SKM-1 (cell line): ENCODE data around the gene URAD.
"Not testable (repeated sequence)": the region's sequence is repeated elsewhere in the genome, so short reads cannot be mapped to it uniquely, and the experiment has no call there.

ENCODE experiments used
- DNase-seq: peaks from one replicate; lab custom pipeline; 2025; ENCODE audit not compliant: unreplicated experiment; lab: John Stamatoyannopoulos, UW

Gene URAD, protein sequence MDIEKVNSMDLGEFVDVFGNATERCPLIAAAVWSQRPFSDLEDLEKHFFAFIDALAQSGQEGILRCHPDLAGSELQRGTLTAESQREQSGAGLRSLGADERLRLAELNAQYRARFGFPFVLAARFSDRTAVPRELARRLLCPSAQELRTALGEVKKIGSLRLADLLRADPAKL

DNA sequence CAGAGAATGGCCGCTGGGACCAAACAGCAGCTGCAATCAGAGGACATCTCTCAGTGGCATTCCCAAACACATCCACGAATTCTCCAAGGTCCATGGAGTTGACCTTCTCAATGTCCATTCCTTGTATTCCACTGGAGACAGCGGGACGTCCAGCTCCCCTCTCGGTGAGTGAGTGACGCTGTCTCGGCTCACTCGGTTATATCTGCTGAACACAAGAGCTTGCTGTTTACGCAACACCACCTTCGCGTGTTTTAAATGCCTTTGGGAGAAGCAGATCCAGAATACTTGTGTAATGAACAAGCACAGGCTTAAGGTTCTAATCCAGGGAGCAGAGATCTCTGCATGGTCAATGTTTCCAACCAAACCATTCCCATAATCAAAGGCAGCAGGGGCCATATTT lies at the start of gene URAD:
TSS of gene URAD (minus strand) at position 174 of the 400 bp plus-strand sequence. CDS start at position 118, 56 bp downstream.
- no peak for DNase-seq

DNA sequence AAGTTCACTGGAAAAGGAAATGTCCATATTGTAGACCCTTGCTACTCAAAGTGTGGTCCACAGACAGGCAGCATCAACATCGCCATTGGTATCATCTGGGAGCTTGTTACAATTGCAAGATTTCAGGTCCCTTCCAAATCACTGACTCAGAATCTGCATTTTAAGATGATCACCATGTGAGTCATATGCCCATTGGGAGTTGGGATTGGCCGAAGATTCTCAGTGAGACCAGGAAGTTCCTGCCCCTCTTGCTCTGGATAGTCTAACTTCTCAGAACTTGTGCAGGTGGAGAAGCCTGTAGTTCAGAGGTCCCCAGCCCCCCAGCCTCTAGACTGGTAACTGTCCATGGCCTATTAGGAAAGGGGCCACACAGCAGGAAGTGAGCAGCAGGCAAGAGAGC lies 48.9 kb upstream of the URAD start:
- DNase-seq, result no peak

DNA sequence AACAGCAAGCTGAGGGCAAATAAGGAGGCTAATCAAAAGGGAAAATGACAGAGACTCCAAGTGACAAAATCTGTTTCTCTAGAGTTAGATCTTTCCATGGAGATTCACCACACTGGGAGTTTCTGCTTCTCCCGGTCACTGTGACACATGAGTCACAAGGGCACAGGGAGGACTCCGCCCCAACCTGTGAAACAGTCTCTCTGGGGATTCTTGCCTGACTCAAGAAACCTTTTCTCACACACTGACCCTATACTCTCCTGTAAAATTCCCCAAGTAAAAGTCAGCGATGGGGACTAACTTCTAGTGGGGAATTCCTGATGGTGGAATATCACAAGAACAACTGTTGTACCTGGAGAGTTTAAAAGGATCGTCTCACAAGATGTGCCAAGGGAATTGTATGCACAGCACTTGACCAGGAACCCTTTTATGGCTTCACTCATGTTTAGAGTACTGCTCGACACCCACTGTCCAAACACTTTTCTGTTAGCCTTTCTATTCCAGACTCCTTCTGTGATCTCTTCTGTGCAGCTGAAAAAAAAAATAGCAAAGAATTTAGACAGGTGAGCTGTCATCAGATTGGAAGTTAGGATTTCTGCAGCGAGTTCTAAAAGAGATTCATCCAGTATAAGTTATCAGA lies 46.8 kb upstream of the URAD start:
- DNase-seq, result no peak

DNA sequence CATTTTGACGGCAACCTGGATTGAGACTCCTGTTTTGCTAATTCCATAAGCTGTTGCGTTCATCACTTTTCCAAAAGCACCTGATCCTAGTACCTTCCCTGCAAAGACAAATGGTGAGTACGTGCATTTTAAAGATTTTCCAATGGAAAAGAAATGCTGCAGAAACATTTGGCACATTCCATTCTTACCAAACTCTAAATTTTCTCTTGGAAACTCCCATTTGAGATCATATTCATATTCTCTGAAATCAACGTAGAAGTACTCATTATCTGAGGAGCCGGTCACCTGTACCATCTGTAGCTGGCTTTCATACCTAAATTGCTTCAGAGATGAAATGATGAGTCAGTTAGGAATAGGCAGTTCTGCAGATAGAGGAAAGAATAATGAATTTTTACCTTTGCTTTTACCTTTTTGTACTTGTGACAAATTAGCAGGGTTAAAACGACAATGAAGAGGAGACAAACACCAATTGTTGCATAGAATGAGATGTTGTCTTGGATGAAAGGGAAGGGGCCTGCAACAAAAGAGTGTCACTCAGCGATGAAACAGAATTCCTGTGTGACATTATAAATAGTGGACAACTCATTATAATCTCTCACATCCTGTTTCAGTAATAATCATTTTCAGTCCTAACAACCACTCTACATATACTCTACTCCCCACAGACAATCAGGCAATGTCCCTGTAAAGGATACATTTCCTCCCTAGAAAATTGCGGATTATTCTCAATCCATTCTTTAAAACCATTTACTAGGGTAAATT lies 45.6 kb upstream of the URAD start:
- DNase-seq, result no peak

DNA sequence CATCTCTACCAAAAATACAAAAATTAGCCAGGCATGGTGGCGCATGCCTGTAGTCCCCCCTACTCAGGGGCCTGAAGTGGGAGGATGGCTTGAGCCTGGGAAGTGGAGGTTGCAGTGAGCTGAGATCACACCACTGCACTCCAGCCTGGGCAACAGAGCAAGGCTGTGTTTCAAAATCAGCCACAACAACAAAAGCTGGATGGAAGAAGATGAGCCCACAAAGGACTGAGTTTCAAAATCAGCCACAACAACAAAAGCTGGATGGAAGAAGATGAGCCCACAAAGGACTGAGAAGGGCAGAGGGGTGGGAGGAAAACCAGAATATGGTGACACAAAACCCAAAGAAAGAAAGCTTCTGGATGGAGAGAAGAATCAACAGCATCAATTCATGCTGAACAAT lies 43.9 kb upstream of the URAD start:
- peak; percentile 17 for DNase-seq

DNA sequence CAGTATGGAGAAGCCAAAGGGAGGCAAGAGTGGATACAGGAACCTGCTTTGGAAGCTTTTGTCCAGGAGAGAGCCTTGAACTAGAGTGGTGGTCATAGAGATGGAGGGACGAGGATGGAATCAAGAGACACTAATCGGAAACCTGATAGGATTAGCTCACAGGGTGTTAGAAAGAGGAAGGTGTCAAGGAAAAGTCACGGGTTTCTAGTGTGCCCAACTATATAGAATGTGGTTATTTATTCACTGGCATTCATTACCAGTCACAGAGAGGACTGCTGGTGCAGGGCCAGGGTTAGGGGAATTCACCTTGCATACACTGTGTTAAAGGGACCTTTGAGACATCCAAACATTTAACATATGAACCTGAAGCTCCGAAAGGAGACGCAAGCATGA lies 43.4 kb upstream of the URAD start:
- no peak for DNase-seq

DNA sequence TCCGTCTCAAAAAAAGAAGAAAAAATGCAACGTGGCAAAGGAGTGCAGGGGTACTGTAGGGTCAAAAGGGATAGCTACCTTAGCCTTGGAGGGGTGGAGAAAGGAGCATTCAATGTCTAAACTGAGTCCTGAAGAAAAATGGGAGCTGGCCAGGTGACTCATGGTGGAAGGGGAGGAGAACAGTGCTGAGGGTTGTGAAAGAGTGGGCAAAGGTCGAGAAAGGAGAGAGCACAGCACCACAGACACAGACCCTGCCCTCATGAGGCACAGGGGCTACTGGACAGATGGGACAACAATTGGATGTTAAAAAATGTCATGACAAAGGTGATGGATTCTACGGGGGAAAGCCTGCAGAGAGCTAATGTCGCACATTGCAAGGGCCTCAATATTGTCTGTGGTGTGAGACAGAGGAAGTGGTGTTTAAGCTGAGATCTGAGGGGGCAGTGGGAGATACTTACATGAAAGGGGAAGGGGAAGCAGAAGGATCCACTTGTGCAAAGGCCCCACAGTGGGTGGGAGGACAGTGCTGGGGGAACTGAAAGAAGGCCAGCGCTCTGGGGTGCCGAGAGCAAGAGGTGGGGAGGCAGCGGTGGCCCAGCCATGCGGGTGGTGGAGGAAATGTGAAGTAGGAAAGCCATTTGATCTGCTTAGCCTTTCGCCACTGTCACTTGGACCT lies 42.9 kb upstream of the URAD start:
- DNase-seq, result peak; percentile 72

DNA sequence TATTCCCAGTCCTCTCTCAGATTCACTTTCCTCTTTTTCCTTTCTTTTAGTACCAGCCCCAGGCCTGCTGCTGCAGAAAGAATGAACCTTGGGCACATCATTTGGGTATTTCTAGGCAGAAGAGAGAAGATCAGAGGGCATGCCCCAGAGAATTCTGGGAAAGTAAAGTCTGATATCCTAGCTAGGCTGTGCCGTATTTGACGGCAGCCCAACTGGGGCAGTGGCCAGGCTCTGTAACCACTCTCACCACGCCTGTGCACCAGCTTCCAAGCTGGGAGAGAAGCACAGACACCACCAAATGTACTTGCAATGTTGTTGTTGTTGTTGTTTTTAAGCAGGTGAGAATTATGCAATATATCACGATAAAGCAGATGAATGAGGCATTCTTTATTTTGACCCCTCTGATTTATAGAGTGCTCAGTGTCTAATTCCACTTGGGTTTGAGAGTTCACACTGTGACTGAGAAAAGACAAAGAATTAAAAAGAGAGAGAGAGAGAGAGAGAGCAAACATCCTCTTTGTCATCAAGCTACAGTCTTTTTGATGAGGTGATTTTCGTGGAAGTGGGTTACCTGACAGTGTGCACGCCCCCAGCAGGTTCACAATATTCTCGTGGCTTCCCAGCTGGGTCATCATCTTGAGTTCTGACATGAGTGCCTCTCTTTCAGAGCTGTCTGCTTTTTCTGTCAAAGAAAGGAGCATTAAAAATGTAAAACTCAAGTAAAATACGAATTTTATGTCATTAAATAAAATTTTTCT lies 39.3 kb upstream of the URAD start:
- DNase-seq, result no peak

DNA sequence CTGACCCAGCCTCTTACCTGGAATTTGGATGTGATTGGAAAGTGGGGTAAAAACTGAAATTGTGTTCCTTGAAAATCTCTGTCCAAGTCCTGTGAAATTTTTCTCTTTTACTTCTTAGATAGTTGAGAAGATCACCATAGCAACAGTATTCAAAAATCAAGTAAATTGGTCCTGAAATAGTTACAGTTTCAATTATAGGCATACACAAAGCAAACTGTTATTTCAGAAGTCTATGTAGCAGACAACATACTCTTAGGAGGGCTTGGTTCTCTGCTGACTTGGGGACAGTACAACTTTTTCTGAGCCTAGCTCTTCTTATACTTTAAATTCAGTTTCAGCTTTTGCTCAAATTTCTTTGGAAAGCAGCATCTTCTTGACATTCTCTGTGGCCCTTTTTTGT lies 38.6 kb upstream of the URAD start:
- DNase-seq, result no peak

DNA sequence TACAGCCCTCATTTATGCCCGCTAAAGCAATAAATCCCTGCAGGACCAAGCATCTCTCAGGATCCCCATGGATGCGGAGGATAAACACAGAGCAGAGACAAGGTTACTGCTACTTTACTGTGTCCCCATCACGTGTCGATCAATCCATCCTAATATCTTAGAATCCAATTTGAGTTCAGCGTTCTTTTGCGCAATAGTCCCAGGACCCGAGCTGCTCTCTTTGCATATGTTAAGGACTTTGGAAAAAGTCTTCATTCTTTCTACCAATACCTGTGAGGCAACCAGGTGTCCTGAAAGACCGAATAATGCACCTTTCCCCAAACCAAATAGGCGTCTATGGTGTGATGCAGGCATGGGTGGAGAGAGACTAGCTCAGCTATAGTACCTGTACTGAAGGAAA lies 38.0 kb upstream of the URAD start:
- DNase-seq, result no peak

DNA sequence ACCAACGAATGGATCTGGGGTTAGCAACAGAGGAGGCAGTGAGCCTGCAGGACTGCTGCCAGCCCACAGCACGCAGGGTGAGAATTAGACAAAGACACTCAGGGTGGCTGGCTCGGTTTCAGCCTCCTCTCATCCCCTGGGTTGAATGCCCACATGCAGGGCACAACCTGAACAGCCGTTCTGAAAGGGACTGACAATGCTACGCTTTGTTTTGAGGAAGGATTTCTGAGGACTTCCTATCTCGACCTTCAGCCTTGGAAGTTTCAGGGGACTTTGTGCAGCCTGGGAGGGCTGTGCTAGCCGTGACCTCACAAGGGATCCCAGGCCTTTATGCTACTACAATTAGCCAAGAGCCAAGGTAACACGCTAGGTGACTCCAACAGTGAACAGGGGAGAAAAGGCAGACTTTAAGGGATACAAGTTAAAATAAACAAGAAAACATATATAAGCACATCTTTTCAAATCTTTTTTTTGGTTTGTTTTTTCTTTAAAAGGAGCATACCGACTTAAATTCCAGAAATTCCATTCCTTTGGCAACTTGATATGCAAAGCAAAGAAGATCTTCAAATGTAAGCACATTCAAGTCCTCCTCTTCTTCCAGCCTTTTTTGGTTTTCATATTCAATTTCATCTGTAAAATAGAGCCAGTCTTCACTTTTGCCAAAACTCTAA lies 34.5 kb upstream of the URAD start:
- no peak for DNase-seq

DNA sequence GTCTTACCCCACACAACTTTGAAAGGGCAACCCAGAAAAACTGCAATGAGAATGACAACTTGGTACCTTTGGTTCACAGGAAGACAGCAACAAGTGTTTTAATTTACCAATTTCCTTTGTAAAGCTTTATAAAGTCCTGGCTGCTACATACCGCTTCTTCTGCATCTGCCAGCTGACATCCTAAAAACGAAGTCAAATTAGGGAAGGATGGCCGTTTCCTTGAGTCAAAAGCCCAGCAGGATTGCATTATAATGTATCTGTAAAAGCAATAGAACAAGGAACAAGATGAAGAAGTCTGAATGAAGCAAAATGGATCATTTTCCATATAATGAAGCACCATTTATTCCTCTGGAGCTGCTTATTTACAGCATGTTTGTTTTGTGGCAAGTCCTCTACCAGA lies 25.8 kb upstream of the URAD start:
- no peak for DNase-seq

DNA sequence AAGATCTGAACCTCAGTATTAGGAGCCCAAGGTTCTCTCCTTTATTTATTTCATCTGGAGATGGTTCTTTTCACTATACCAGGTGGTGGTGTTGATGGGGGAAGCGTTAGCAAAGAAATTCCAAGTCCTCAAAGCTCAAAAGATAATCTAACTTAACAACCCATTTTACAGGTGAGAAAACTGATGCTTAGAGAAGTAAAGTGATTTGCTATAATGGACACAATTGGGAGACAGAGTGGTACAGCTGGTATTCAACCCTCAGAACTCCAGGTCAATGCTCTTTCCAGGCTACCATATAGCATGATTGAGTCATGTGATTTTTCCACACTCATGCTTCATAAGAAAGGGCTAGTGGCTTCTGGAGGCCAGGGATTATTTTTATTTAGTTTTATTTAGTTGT lies 25.0 kb upstream of the URAD start:
- DNase-seq, result no peak

DNA sequence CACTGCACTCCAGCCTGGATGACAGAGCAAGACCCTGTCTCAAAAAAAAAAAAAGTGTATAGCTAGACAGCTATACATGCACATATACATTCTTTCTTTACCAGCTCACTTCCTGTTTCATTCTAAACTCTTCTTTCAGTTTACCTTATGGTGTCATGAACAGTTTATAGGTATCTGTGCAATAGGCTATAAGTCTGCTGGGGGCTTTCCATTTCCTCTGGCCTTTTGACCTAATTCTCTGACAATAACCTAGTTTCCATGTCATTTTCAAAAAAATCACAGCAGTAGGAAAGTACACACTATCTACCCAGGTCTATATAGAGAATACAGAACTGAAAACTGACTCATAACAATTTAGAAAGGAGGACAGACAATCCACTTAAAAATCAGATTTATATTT lies 24.4 kb upstream of the URAD start:
- DNase-seq, result no peak

DNA sequence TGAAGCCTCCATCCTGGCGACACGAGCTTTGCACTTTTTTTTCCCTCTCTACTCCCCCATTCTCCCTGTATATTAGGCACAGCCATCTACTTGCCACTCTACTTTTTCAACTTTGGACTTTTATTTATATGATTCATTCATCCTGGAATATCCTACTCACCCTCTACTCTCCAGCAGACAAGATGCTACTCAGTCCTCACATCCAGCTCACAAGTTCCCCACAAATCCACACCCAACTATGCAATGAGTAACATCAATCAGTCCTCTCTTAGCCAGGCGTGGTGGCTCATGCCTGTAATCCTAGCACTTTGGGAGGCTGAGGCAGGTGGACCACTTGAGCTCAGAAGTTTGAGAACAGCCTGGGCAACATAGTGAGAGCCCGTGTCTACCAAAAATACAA lies 23.9 kb upstream of the URAD start:
- no peak for DNase-seq

DNA sequence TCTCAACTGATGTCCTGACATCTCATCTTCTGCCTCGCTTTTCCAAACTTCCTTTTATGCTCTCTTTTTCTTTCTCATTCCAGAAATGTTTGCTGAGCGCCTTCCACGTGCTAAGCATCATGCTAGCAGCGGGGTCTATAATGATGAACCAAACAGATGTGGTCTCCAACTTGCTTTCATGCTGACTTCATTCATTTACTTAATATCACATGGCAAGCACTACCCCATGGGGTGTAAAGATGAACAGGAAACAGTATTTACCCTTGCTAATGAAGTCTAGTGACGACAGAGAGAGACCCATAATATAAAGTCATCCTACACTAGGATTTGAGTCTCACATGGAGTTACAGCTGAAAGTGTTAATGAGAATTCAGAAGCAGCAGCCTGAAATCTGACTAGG lies 21.6 kb upstream of the URAD start:
- no peak for DNase-seq

DNA sequence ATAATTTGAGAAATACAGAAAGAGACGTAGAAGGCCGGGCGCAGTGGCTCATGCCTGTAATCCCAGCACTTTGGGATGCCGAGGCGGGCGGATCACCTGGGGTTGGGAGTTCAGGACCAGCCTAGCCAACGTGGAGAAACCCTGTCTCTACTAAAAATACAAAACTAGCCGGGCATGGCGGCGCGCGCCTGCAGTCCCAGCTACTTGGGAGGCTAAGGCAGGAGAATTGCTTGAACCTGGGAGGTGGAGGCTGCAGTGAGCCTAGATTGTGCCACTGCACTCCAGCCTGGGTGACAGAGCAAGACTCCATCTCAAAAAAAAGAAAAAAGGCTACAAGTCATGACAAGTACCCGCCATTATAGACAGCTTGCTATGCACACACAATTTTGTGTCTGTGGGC lies 16.5 kb upstream of the URAD start:
- DNase-seq, result not testable (repeated sequence)

DNA sequence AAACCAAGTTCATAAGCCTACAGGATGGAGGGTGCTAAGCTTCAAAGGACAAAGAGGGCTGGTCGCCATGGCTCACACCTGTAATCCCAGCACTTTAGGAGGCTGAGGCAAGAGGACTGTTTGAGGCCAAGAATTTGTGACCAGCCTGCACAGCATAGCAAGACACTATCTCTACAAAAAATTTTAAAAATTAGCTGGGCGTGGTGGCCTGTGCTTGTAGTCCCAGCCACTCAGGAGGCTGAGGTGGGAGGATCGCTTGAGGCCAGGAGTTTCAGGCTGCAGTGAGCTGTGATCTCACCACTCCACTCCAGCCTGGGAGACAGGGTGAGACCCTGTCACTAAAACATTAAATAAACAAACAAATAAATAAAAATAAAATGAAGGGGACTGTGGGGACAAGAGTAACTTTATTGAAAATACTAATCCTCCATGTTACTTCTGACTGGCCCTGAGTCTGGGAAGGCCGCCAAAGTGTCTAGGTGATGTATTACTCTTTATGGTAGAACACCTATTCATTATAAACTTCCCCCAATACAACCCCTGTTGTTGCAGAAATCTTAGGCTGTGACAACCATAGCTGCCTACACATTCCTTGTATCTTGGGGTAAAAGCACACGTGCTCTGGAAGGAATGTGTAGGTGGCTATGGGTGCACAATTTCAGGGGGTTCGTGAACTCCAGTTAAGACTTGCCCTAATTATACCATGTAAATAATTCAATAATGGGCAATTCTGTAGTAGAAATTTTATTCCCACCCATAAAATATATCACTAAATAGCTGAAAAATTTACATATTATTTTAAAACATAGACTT lies 14.6 kb upstream of the URAD start:
- DNase-seq, result no peak

DNA sequence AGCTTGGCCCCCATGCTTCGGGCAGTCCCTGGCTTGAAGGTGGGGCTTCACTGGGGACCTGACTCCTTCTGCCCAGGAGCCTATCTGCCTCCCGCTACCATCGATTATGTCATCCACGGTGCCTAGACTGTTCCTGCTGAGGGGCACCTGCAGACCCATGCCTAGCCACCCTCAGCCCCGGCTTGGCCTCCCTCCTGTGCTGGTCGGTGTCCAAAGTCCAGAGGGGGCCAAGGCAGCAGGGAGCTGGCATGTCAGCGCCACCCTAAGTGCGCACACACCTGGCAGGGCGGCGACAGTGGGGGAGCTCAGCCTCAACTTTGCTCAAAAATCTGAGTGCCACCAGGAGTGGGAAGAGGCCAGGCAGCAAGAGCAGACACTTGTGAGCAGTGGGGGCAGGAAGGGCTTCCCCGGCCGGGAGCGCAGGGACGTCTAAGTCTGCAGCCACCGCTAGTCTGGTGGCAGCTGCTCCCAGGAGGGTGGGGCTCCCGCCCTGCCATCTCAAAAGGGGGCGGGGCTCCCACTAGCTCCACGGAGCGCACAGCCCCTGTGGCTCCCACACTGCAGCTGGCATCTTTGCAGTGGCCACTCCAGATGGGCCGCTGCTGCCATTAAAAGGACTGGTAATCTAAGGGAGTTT lies 13.5 kb upstream of the URAD start:
- DNase-seq, result no peak
